ENCODE data around the gene NUP54.

DNA sequence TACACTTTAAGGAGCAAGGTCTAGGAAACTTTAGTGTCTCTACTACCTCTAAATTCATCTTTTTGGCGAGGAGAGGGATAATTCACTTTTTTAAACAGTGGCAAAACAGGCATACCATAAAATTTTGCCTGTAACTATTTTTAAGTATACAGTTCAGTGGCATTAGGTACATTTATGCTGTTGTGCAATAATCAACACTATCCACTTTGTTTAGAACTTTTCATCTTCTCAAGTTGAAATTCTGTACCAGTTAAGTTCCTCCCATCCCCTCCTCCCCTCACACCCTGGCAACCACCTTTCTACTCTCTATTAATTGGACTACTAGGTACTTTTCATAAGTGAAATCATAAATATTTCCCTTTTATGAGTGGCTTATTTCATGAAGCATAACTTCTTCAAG, 31.4 kb downstream of the NUP54 start:
- TF ChIP-seq, protein P1, sequence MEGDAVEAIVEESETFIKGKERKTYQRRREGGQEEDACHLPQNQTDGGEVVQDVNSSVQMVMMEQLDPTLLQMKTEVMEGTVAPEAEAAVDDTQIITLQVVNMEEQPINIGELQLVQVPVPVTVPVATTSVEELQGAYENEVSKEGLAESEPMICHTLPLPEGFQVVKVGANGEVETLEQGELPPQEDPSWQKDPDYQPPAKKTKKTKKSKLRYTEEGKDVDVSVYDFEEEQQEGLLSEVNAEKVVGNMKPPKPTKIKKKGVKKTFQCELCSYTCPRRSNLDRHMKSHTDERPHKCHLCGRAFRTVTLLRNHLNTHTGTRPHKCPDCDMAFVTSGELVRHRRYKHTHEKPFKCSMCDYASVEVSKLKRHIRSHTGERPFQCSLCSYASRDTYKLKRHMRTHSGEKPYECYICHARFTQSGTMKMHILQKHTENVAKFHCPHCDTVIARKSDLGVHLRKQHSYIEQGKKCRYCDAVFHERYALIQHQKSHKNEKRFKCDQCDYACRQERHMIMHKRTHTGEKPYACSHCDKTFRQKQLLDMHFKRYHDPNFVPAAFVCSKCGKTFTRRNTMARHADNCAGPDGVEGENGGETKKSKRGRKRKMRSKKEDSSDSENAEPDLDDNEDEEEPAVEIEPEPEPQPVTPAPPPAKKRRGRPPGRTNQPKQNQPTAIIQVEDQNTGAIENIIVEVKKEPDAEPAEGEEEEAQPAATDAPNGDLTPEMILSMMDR (IDR thresholded peaks at IDR 0.05): no peak
- no peak for TF ChIP-seq POLR2A (IDR thresholded peaks at IDR 0.05)

Data from Peyer's patch (tissue), 4 donors.